Memory B cell (primary cell): ENCODE data around the gene CALD1.

Source experiments
- ATAC-seq: fragments of 150-1000 bp; cut with Tn5 transposase; 2 replicates; pipeline ENCODE4 v1.10.0; 2021; ENCODE audit warnings: low read depth, mild to moderate bottlenecking, moderate library complexity
- DNase-seq, 2 donors: peaks; one replicate each; pipeline ENCODE4 v3.0.0; 2022; ENCODE audit warnings: low spot score in 2 of 2
- H3K27ac Mint-ChIP-seq: one replicate; pipeline ENCODE4 v1.8.0; 2022; ENCODE audit warnings: mild to moderate bottlenecking, moderate library complexity, mixed read lengths
- H3K27me3 Mint-ChIP-seq: one replicate; pipeline ENCODE4 v1.8.0; 2022; ENCODE audit warnings: mixed read lengths
- H3K36me3 Mint-ChIP-seq: one replicate; pipeline ENCODE4 v1.8.0; 2022; ENCODE audit warnings: mild to moderate bottlenecking, mixed read lengths
- H3K4me1 Mint-ChIP-seq: one replicate; pipeline ENCODE4 v1.8.0; 2022; ENCODE audit warnings: mixed read lengths
- H3K4me3 Mint-ChIP-seq: one replicate; pipeline ENCODE4 v1.8.0; 2022; ENCODE audit warnings: mild to moderate bottlenecking, moderate library complexity, mixed read lengths
- H3K9me3 Mint-ChIP-seq: one replicate; pipeline ENCODE4 v1.8.0; 2022; ENCODE audit warnings: mixed read lengths

CALD1 gene

GRCh38 chr7:134778941-134779740 is at the start of gene CALD1:
CALD1 (plus strand) TSS chr7:134779634; CDS start chr7:134867734, 88,100 bp downstream.
- H3K27ac Mint-ChIP-seq, result no peak within 1 kb of the TSS
- no peaks in the 10 kb centered on the region for H3K36me3 Mint-ChIP-seq
- ATAC-seq (no peak), DNase-seq (no peak)
- no peak within 1 kb of the TSS for H3K4me3 Mint-ChIP-seq
- peaks cover 3% of the 10 kb centered on the region for H3K27me3 Mint-ChIP-seq
- H3K9me3 Mint-ChIP-seq, result no peaks in the 10 kb centered on the region
- H3K4me1 Mint-ChIP-seq, result no peaks in the 10 kb centered on the region

GRCh38 chr7:134729895-134730294 is 49.5 kb upstream of the CALD1 start:
- Mint-ChIP-seq H3K36me3 (no peaks in the 10 kb centered on the region), H3K4me3 (no peak overlapping the region), H3K4me1 (no peaks in the 10 kb centered on the region), H3K9me3 (peaks cover 5% of the 10 kb centered on the region), H3K27me3 (peaks cover 4% of the 10 kb centered on the region), H3K27ac (no peak overlapping the region)
- no peak for ATAC-seq
- DNase-seq, result no peak

GRCh38 chr7:134730411-134730829 is 49.0 kb upstream of the CALD1 start:
- H3K27me3 Mint-ChIP-seq, result peaks cover 4% of the 10 kb centered on the region
- H3K4me3 Mint-ChIP-seq, result no peak overlapping the region
- H3K36me3 Mint-ChIP-seq, result no peaks in the 10 kb centered on the region
- ATAC-seq (no peak), DNase-seq (no peak)
- H3K4me1 Mint-ChIP-seq, result no peaks in the 10 kb centered on the region
- H3K9me3 Mint-ChIP-seq, result peaks cover 5% of the 10 kb centered on the region
- no peak overlapping the region for H3K27ac Mint-ChIP-seq

- no peaks in the 10 kb centered on the region for H3K4me1 Mint-ChIP-seq
- DNase-seq (no peak), ATAC-seq (no peak)
- no peak overlapping the region for H3K27ac Mint-ChIP-seq
- H3K4me3 Mint-ChIP-seq, result no peak overlapping the region
- H3K9me3 Mint-ChIP-seq, result peaks cover 3% of the 10 kb centered on the region
- peaks cover 4% of the 10 kb centered on the region for H3K27me3 Mint-ChIP-seq
- no peaks in the 10 kb centered on the region for H3K36me3 Mint-ChIP-seq
Measured at GRCh38 chr7:134731616-134732015, 47.8 kb upstream of the CALD1 start.

- no peak for ATAC-seq
- H3K36me3 Mint-ChIP-seq, result no peaks in the 10 kb centered on the region
- peaks cover 3% of the 10 kb centered on the region for H3K9me3 Mint-ChIP-seq
- H3K27ac Mint-ChIP-seq, result no peak overlapping the region
- DNase-seq, result no peak
- no peak overlapping the region for H3K4me3 Mint-ChIP-seq
- H3K4me1 Mint-ChIP-seq, result no peaks in the 10 kb centered on the region
- peaks cover 4% of the 10 kb centered on the region for H3K27me3 Mint-ChIP-seq
Measured at GRCh38 chr7:134732728-134733127, 46.7 kb upstream of the CALD1 start.

- Mint-ChIP-seq H3K27ac (no peak overlapping the region), H3K9me3 (no peaks in the 10 kb centered on the region)
- ATAC-seq, result no peak
Measured at GRCh38 chr7:134736381-134736780, 43.1 kb upstream of the CALD1 start.

GRCh38 chr7:134737566-134738345 is 41.7 kb upstream of the CALD1 start:
- Mint-ChIP-seq H3K9me3 (no peaks in the 10 kb centered on the region), H3K27ac (no peak overlapping the region)
- no peak for ATAC-seq

More at GRCh38 chr7:134736381-134736780, 43.1 kb upstream of the CALD1 start:
- no peak for DNase-seq
- Mint-ChIP-seq H3K4me3 (no peak overlapping the region), H3K27me3 (peaks cover 2% of the 10 kb centered on the region), H3K4me1 (peaks cover 4% of the 10 kb centered on the region), H3K36me3 (no peaks in the 10 kb centered on the region)

GRCh38 chr7:134739362-134739761 is 40.1 kb upstream of the CALD1 start:
- H3K27me3 Mint-ChIP-seq, result peaks cover 2% of the 10 kb centered on the region
- H3K9me3 Mint-ChIP-seq, result no peaks in the 10 kb centered on the region
- DNase-seq (no peak), ATAC-seq (no peak)
- no peak overlapping the region for H3K27ac Mint-ChIP-seq
- no peak overlapping the region for H3K4me3 Mint-ChIP-seq
- peaks cover 4% of the 10 kb centered on the region for H3K4me1 Mint-ChIP-seq
- no peaks in the 10 kb centered on the region for H3K36me3 Mint-ChIP-seq

More at GRCh38 chr7:134737566-134738345, 41.7 kb upstream of the CALD1 start:
- H3K27me3 Mint-ChIP-seq, result peaks cover 2% of the 10 kb centered on the region
- no peak for DNase-seq
- H3K4me1 Mint-ChIP-seq, result peaks cover 4% of the 10 kb centered on the region
- H3K36me3 Mint-ChIP-seq, result no peaks in the 10 kb centered on the region
- no peak overlapping the region for H3K4me3 Mint-ChIP-seq

- Mint-ChIP-seq H3K36me3 (no peaks in the 10 kb centered on the region), H3K27me3 (peaks cover 2% of the 10 kb centered on the region), H3K4me1 (peaks cover 4% of the 10 kb centered on the region)
Measured at GRCh38 chr7:134740376-134740775, 39.1 kb upstream of the CALD1 start.

GRCh38 chr7:134741907-134742635 is 37.4 kb upstream of the CALD1 start:
- no peaks in the 10 kb centered on the region for H3K36me3 Mint-ChIP-seq
- H3K4me3 Mint-ChIP-seq, result no peak overlapping the region
- no peaks in the 10 kb centered on the region for H3K9me3 Mint-ChIP-seq
- ATAC-seq, result no peak
- H3K27ac Mint-ChIP-seq, result no peak overlapping the region
- H3K27me3 Mint-ChIP-seq, result peaks cover 3% of the 10 kb centered on the region
- peaks cover 4% of the 10 kb centered on the region for H3K4me1 Mint-ChIP-seq
- no peak for DNase-seq

More at GRCh38 chr7:134740376-134740775, 39.1 kb upstream of the CALD1 start:
- DNase-seq (no peak), ATAC-seq (no peak)
- no peak overlapping the region for H3K4me3 Mint-ChIP-seq
- no peak overlapping the region for H3K27ac Mint-ChIP-seq
- no peaks in the 10 kb centered on the region for H3K9me3 Mint-ChIP-seq

GRCh38 chr7:134742688-134743350 is 36.6 kb upstream of the CALD1 start:
- H3K27me3 Mint-ChIP-seq, result peaks cover 3% of the 10 kb centered on the region
- H3K4me1 Mint-ChIP-seq, result peaks cover 4% of the 10 kb centered on the region
- no peaks in the 10 kb centered on the region for H3K36me3 Mint-ChIP-seq
- H3K4me3 Mint-ChIP-seq, result no peak overlapping the region
- ATAC-seq (no peak), DNase-seq (no peak)
- no peak overlapping the region for H3K27ac Mint-ChIP-seq
- no peaks in the 10 kb centered on the region for H3K9me3 Mint-ChIP-seq

- Mint-ChIP-seq H3K27me3 (peaks cover 2% of the 10 kb centered on the region), H3K9me3 (no peaks in the 10 kb centered on the region), H3K4me1 (no peaks in the 10 kb centered on the region), H3K4me3 (no peak overlapping the region), H3K36me3 (no peaks in the 10 kb centered on the region), H3K27ac (no peak overlapping the region)
- ATAC-seq (no peak), DNase-seq (no peak)
Measured at GRCh38 chr7:134744569-134744968, 34.9 kb upstream of the CALD1 start.

- no peaks in the 10 kb centered on the region for H3K9me3 Mint-ChIP-seq
- peaks cover 2% of the 10 kb centered on the region for H3K27me3 Mint-ChIP-seq
- H3K4me1 Mint-ChIP-seq, result no peaks in the 10 kb centered on the region
- ATAC-seq (no peak), DNase-seq (no peak)
- H3K4me3 Mint-ChIP-seq, result no peak overlapping the region
- H3K36me3 Mint-ChIP-seq, result no peaks in the 10 kb centered on the region
- no peak overlapping the region for H3K27ac Mint-ChIP-seq
Measured at GRCh38 chr7:134747326-134747725, 32.1 kb upstream of the CALD1 start.
